ENCODE measurements around the gene FAAP24. TPM values are rescaled to one million over a fixed set of nuclear protein-coding genes. Genes with fewer than 3 reads are reported as not detected.
"Not testable (repeated sequence)": the region's sequence is repeated elsewhere in the genome, so short reads cannot be mapped to it uniquely, and the experiment has no call there.

The FAAP24 gene
- polyA plus RNA-seq, 1 donor (not counting 4 experiments of a cell fraction or from before 2014, with no cell fraction given) = 3.3 TPM

GRCh38 chr19:32997061-32997464, 25.0 kb downstream of the FAAP24 start:
- DNase-seq (ENCODE audit: low read depth, low spot score); H3K4me1 ChIP-seq (ENCODE audit: control insufficient read depth, extremely low read depth, insufficient read depth, low read length); H3K27ac ChIP-seq (ENCODE audit: control insufficient read depth, insufficient read depth, low read length); FAIRE-seq; dilution Hi-C loops (cut with MboI; ENCODE audit: extremely low pct_ligation_motif_present, low sequenced_read_pairs); H3K79me2 ChIP-seq (ENCODE audit: control insufficient read depth, insufficient read depth, low read length); H2AFZ ChIP-seq (ENCODE audit: control insufficient read depth, low read length); H3K9me3 ChIP-seq (ENCODE audit: control insufficient read depth, low read depth, low read length); H4K20me1 ChIP-seq (ENCODE audit: control insufficient read depth, extremely low read depth, insufficient read depth, low read length); H3K9ac ChIP-seq (ENCODE audit: control insufficient read depth, extremely low read depth, insufficient read depth, low read length); H3K36me3 ChIP-seq (ENCODE audit: control insufficient read depth in 2 of 2, extremely low read depth in 1 of 2, insufficient read depth in 2 of 2, low read length in 2 of 2); H3K4me3 ChIP-seq (ENCODE audit: control insufficient read depth in 2 of 3, extremely low read depth in 1 of 3, insufficient read depth in 2 of 3, low read depth in 1 of 3, low read length in 3 of 3); H3K4me2 ChIP-seq (ENCODE audit: control insufficient read depth, extremely low read depth, insufficient read depth, low read depth, low read length); H3K9me1 ChIP-seq (ENCODE audit: control insufficient read depth, extremely low read depth, insufficient read depth, low read length); H3K27me3 ChIP-seq (ENCODE audit: control insufficient read depth, extremely low read depth, insufficient read depth, low read length): not testable (repeated sequence)

- dilution Hi-C loops (cut with MboI; ENCODE audit: extremely low pct_ligation_motif_present, low sequenced_read_pairs) = no loop called here
- peaks cover 0 to 3% of the 10 kb centered on the region in 2 experiments for H3K36me3 ChIP-seq (ENCODE audit: control insufficient read depth in 2 of 2, extremely low read depth in 1 of 2, insufficient read depth in 2 of 2, low read length in 2 of 2)
Measured at GRCh38 chr19:32997716-32998355, 25.8 kb downstream of the FAAP24 start.

More at GRCh38 chr19:32997716-32998355, 25.8 kb downstream of the FAAP24 start:
- TF ChIP-seq EZH2 (IDR thresholded peaks at IDR 0.05; ENCODE audit: low read length) (no peak), CTCF (optimal IDR thresholded peaks at IDR 0.05 in 1 of 3, IDR thresholded peaks at IDR 0.05 in 1 of 3, conservative IDR thresholded peaks at IDR 0.05 in 1 of 3; ENCODE audit: extremely low read depth in 1 of 3, insufficient read depth in 2 of 3, low read length in 3 of 3) (no peak)
- Histone ChIP-seq H3K4me2 (ENCODE audit: control insufficient read depth, extremely low read depth, insufficient read depth, low read depth, low read length) (no peak overlapping the region), H3K9me3 (ENCODE audit: control insufficient read depth, low read depth, low read length) (no peaks in the 10 kb centered on the region), H3K27me3 (ENCODE audit: control insufficient read depth, extremely low read depth, insufficient read depth, low read length) (no peaks in the 10 kb centered on the region), H3K4me3 (ENCODE audit: control insufficient read depth in 2 of 3, extremely low read depth in 1 of 3, insufficient read depth in 2 of 3, low read depth in 1 of 3, low read length in 3 of 3) (no peak overlapping the region), H2AFZ (ENCODE audit: control insufficient read depth, low read length) (no peak overlapping the region), H3K79me2 (ENCODE audit: control insufficient read depth, insufficient read depth, low read length) (no peaks in the 10 kb centered on the region), H3K27ac (ENCODE audit: control insufficient read depth, insufficient read depth, low read length) (no peak overlapping the region), H3K9me1 (ENCODE audit: control insufficient read depth, extremely low read depth, insufficient read depth, low read length) (no peaks in the 10 kb centered on the region), H4K20me1 (ENCODE audit: control insufficient read depth, extremely low read depth, insufficient read depth, low read length) (no peaks in the 10 kb centered on the region), H3K9ac (ENCODE audit: control insufficient read depth, extremely low read depth, insufficient read depth, low read length) (no peak overlapping the region), H3K4me1 (ENCODE audit: control insufficient read depth, extremely low read depth, insufficient read depth, low read length) (no peaks in the 10 kb centered on the region)
- FAIRE-seq = no peak
- DNase-seq (ENCODE audit: low read depth, low spot score) = no peak
